IMR-90 (cell line): ENCODE data around the gene RANBP3. TPM values are rescaled to one million over a fixed set of nuclear protein-coding genes. Genes with fewer than 3 reads are reported as not detected.

ENCODE experiments used
- ATAC-seq: fragments of 200-7000 bp; cut with Tn5 transposase; 2 replicates; pipeline ENCODE4 v1.9.1; 2020; ENCODE audit warnings: low read depth, mild to moderate bottlenecking, moderate library complexity
- BruUV-seq: library from RNA; stranded (reverse); fragments of 400-500 nt; replicated peaks from 2 replicates; lab custom pipeline; 2021; lab: Mats Ljungman, UMichigan
- CTCF ChIA-PET: fragments of 300-600 bp; formaldehyde crosslinking; extraction: SDS; loops from one replicate; lab custom pipeline; 2021; ENCODE audit warnings: antibody characterized with exemption; lab: Yijun Ruan, JAX
- POLR2A ChIA-PET: fragments of 300-600 bp; sonication (Branson Sonifier 250); formaldehyde crosslinking; loops from one replicate; lab custom pipeline; 2022; ENCODE audit warnings: antibody characterized with exemption; ENCODE audit not compliant: unreplicated experiment; lab: Charles Lee
- DNase-seq: peaks from one replicate; pipeline ENCODE4 v3.0.0; 2013
- H2AFZ ChIP-seq: replicated peaks from 2 replicates; pipeline ENCODE3; 2013; ENCODE audit warnings: low read length, mild to moderate bottlenecking; ENCODE audit not compliant: poor library complexity
- H2AK5ac ChIP-seq: 2 replicates; pipeline ENCODE4 v1.6.1; 2013; ENCODE audit warnings: low read depth, low read length, inconsistent platforms
- H2AK9ac ChIP-seq: replicated peaks from 2 replicates; pipeline ENCODE3; 2013; ENCODE audit warnings: mild to moderate bottlenecking, low read depth, low read length, moderate library complexity; ENCODE audit not compliant: poor library complexity
- H2BK120ac ChIP-seq: 2 replicates; pipeline ENCODE4 v1.6.1; 2013; ENCODE audit warnings: low read depth, low read length, inconsistent platforms
- H2BK15ac ChIP-seq: 3 replicates; pipeline ENCODE4 v1.6.1; 2013; ENCODE audit warnings: low read depth, low read length, inconsistent platforms
- H2BK20ac ChIP-seq: 2 replicates; pipeline ENCODE4 v1.6.1; 2013; ENCODE audit warnings: low read depth, mild to moderate bottlenecking, inconsistent platforms, low read length, moderate library complexity
- H2BK5ac ChIP-seq: 2 replicates; pipeline ENCODE4 v1.6.1; 2013; ENCODE audit warnings: mild to moderate bottlenecking, low read depth, low read length, inconsistent platforms; ENCODE audit not compliant: poor library complexity, severe bottlenecking
- H3K14ac ChIP-seq: replicated peaks from 2 replicates; pipeline ENCODE4 v1.6.1; 2013; ENCODE audit warnings: low read depth, low read length, inconsistent platforms
- H3K18ac ChIP-seq: 2 replicates; pipeline ENCODE4 v1.6.1; 2013; ENCODE audit warnings: low read depth, low read length, control low read depth
- H3K23ac ChIP-seq: 2 replicates; pipeline ENCODE4 v1.6.1; 2013; ENCODE audit warnings: low read depth, low read length, inconsistent platforms
- H3K27ac ChIP-seq: 2 replicates; pipeline ENCODE4 v1.5.1; 2013; ENCODE audit warnings: mild to moderate bottlenecking, control low read depth, low read length; ENCODE audit not compliant: insufficient read depth
- H3K27me3 ChIP-seq: 2 replicates; pipeline ENCODE4 v1.6.1; 2013; ENCODE audit warnings: low read length; ENCODE audit not compliant: control insufficient read depth, insufficient read depth
- H3K36me3 ChIP-seq: 2 replicates; pipeline ENCODE4 v1.6.1; 2013; ENCODE audit warnings: low read length, mixed read lengths; ENCODE audit not compliant: control insufficient read depth, insufficient read depth
- H3K4ac ChIP-seq: 2 replicates; pipeline ENCODE4 v1.6.1; 2013; ENCODE audit warnings: low read depth, low read length, inconsistent platforms
- H3K4me1 ChIP-seq: 2 replicates; pipeline ENCODE4 v1.6.1; 2013; ENCODE audit warnings: low read length, mixed read lengths; ENCODE audit not compliant: control insufficient read depth, insufficient read depth
- H3K4me2 ChIP-seq: 2 replicates; pipeline ENCODE4 v1.6.1; 2013; ENCODE audit warnings: low read depth, mild to moderate bottlenecking, control low read depth, low read length, moderate library complexity
- H3K4me3 ChIP-seq: 2 replicates; pipeline ENCODE4 v1.5.1; 2013; ENCODE audit warnings: low read depth, mild to moderate bottlenecking, control low read depth, low read length, moderate library complexity; ENCODE audit not compliant: insufficient read depth
- H3K56ac ChIP-seq: 2 replicates; pipeline ENCODE4 v1.6.1; 2013; ENCODE audit warnings: low read length, inconsistent platforms; ENCODE audit not compliant: insufficient read depth; ENCODE audit errors: extremely low read depth
- H3K79me1 ChIP-seq, 2 experiments: 2 replicates each; pipeline ENCODE4 v1.6.1; 2013; ENCODE audit warnings: low read length in 2 of 2, inconsistent platforms in 1 of 2, low read depth in 1 of 2
- H3K9ac ChIP-seq: 2 replicates; pipeline ENCODE4 v1.6.1; 2013; ENCODE audit warnings: low read depth, low read length, control low read depth
- H3K9me1 ChIP-seq: 2 replicates; pipeline ENCODE4 v1.6.1; 2013; ENCODE audit warnings: low read length, inconsistent platforms; ENCODE audit not compliant: insufficient read depth
- H3K9me3 ChIP-seq: 2 replicates; pipeline ENCODE4 v1.6.1; 2013; ENCODE audit warnings: low read length; ENCODE audit not compliant: control insufficient read depth, insufficient read depth
- H4K20me1 ChIP-seq: 2 replicates; pipeline ENCODE4 v1.6.1; 2013; ENCODE audit warnings: low read length, inconsistent platforms; ENCODE audit not compliant: insufficient read depth
- H4K5ac ChIP-seq: 2 replicates; pipeline ENCODE4 v1.6.1; 2013; ENCODE audit warnings: mild to moderate bottlenecking, low read depth, low read length, control low read depth
- H4K8ac ChIP-seq, 2 experiments: 2 replicates each; pipeline ENCODE4 v1.6.1; 2013; ENCODE audit warnings: low read depth in 2 of 2, low read length in 2 of 2, control low read depth in 1 of 2, inconsistent platforms in 1 of 2
- H4K91ac ChIP-seq: 2 replicates; pipeline ENCODE4 v1.6.1; 2013; ENCODE audit warnings: low read depth, low read length, inconsistent platforms; ENCODE audit not compliant: insufficient read depth
- BHLHE40 ChIP-seq: fragments of 150-350 bp; IDR thresholded peaks from 2 replicates; pipeline ENCODE4 v1.6.1; 2016; ENCODE audit warnings: mild to moderate bottlenecking, low read depth, low read length
- CEBPB ChIP-seq: IDR thresholded peaks from 2 replicates; pipeline ENCODE4 v1.6.1; 2012; ENCODE audit warnings: low read depth, low read length, improper control_type of control experiment
- CHD1 ChIP-seq: IDR thresholded peaks from 2 replicates; pipeline ENCODE4 v1.6.1; 2012; ENCODE audit warnings: low read depth, low read length, improper control_type of control experiment
- CTCF ChIP-seq: conservative IDR thresholded peaks from 2 replicates; pipeline ENCODE4 v1.5.1; 2012; ENCODE audit warnings: mild to moderate bottlenecking, low read depth, low read length, improper control_type of control experiment
- ELK1 ChIP-seq: fragments of 150-350 bp; IDR thresholded peaks from 2 replicates; pipeline ENCODE4 v1.6.1; 2016; ENCODE audit warnings: low read depth, mild to moderate bottlenecking, low read length, moderate library complexity, borderline replicate concordance
- FOS ChIP-seq: fragments of 150-350 bp; IDR thresholded peaks from 2 replicates; pipeline ENCODE4 v1.6.1; 2016; ENCODE audit warnings: low read depth, low read length
- MAFK ChIP-seq: IDR thresholded peaks from 2 replicates; pipeline ENCODE4 v1.6.1; 2012; ENCODE audit warnings: low read depth, low read length, improper control_type of control experiment
- MAZ ChIP-seq: IDR thresholded peaks from 2 replicates; pipeline ENCODE4 v1.6.1; 2012; ENCODE audit warnings: low read depth, mild to moderate bottlenecking, low read length, improper control_type of control experiment, moderate library complexity, borderline replicate concordance
- MXI1 ChIP-seq: IDR thresholded peaks from 2 replicates; pipeline ENCODE4 v1.6.1; 2012; ENCODE audit warnings: low read depth, mild to moderate bottlenecking, low read length, moderate library complexity, borderline replicate concordance
- NFE2L2 ChIP-seq: fragments of 150-350 bp; IDR thresholded peaks from 2 replicates; pipeline ENCODE4 v1.6.1; 2016; ENCODE audit warnings: low read depth, mild to moderate bottlenecking, low read length
- POLR2A ChIP-seq: IDR thresholded peaks from 2 replicates; pipeline ENCODE4 v1.6.1; 2012; ENCODE audit warnings: mild to moderate bottlenecking, low read depth, low read length
- RCOR1 ChIP-seq: IDR thresholded peaks from 2 replicates; pipeline ENCODE4 v1.6.1; 2012; ENCODE audit warnings: mild to moderate bottlenecking, low read length, improper control_type of control experiment; ENCODE audit not compliant: insufficient replicate concordance
- SMC3 ChIP-seq: fragments of 150-350 bp; IDR thresholded peaks from 2 replicates; pipeline ENCODE4 v1.6.1; 2016; ENCODE audit warnings: low read depth, mild to moderate bottlenecking, antibody characterized with exemption, low read length, moderate library complexity
- WGBS, 2 experiments: methylation state at CpG; one replicate each; pipeline versions ENCODE4 v1.1.5 to v1.1.7; 2013; ENCODE audit warnings: missing lambda C conversion rate in 2 of 2; ENCODE audit not compliant: insufficient read length in 1 of 2; ENCODE audit errors: extremely low coverage in 2 of 2; 5-methylcytosine and 5-hydroxymethylcytosine counted together
- dilution Hi-C: fragments of 300-500 bp; cut with HindIII; formaldehyde crosslinking; loops from one replicate; pipeline ENCODE4 v1.14.3; 2018; ENCODE audit warnings: low sequenced_read_pairs; ENCODE audit not compliant: unreplicated experiment
- in situ Hi-C: fragments of 300-500 bp; cut with MboI; formaldehyde crosslinking; loops from 3 replicates; pipeline ENCODE4 v1.14.3; 2019; ENCODE audit warnings: low sequenced_read_pairs, inconsistent platforms, mixed read lengths
- intact Hi-C: fragments of 100-400 bp; cut with micrococcal nuclease; formaldehyde crosslinking; loops from 2 replicates; pipeline ENCODE4 v1.10.0; 2022
- polyA plus RNA-seq, 3 experiments: library from polyadenylated mRNA; depleted of rRNA; stranded (reverse); fragments of >200 nt; gene quantifications; 2 replicates each; pipeline ENCODE4 v1.2.3, GENCODE V29; 2012; ENCODE audit warnings: low replicate concordance in 1 of 3
- total RNA-seq: library from RNA; depleted of rRNA; stranded (reverse); fragments of >200 nt; gene quantifications from 2 replicates; pipeline ENCODE4 v1.2.3, GENCODE V29; 2012

The RANBP3 gene
- total and polyA plus RNA-seq, 2 of the 4 experiments (the other 2 are of a cell fraction): 42.5 to 111 TPM

- in situ Hi-C loops: no loop called here
- no peaks in the 10 kb centered on the region for H3K36me3 ChIP-seq
- H3K9me1 ChIP-seq: no peaks in the 10 kb centered on the region
- no peaks in the 10 kb centered on the region for H3K4me1 ChIP-seq
- H2AK5ac ChIP-seq: no peak overlapping the region
- H4K5ac ChIP-seq: no peak overlapping the region
- no TSS peak for BruUV-seq
- no peak overlapping the region for H4K91ac ChIP-seq
- no peak overlapping the region for H3K56ac ChIP-seq
- DNase-seq (no peak), ATAC-seq (no peak)
- H3K23ac ChIP-seq: no peak overlapping the region
- H3K27me3 ChIP-seq: no peaks in the 10 kb centered on the region
- H3K9me3 ChIP-seq: no peaks in the 10 kb centered on the region
- intact Hi-C loops: no loop called here
- peak overlapping the region; percentile 37 for H2AK9ac ChIP-seq
- ChIA-PET POLR2A (no interaction called here), CTCF (interaction anchor here (1.7 kb wide), 1 partner anchor 11 kb away, joined by 4 read pairs; no protein-coding TSS in a partner anchor)
- H4K8ac ChIP-seq: no peak overlapping the region
- H3K4me2 ChIP-seq: no peak overlapping the region
- H2BK120ac ChIP-seq: no peak overlapping the region
- no peaks in the 10 kb centered on the region; the same call in 1 of the 2 replicates for H4K20me1 ChIP-seq
- 76% methylated on average over 5 of the region's 10 CpGs; no CpG with 5 or more reads in 1 of the 2 experiments for WGBS, 2 experiments
- H2BK15ac ChIP-seq: no peak overlapping the region
- no peak overlapping the region for H2BK20ac ChIP-seq
- H3K18ac ChIP-seq: no peak overlapping the region
- H3K4ac ChIP-seq: no peak overlapping the region
- no peaks in the 10 kb centered on the region for H3K79me1 ChIP-seq
- no peak overlapping the region for H2AFZ ChIP-seq
- no peak overlapping the region for H2BK5ac ChIP-seq
- H3K14ac ChIP-seq: no peak overlapping the region
- no peak overlapping the region for H3K27ac ChIP-seq
- H3K9ac ChIP-seq: no peak overlapping the region
- TF ChIP-seq RCOR1: no peak
- TF ChIP-seq POLR2A: no peak
- TF ChIP-seq CHD1: no peak
- no peak for TF ChIP-seq SMC3
- no peak for TF ChIP-seq MAZ
- no peak for TF ChIP-seq FOS
- TF ChIP-seq NFE2L2: no peak
- no peak for TF ChIP-seq MXI1
- TF ChIP-seq CEBPB: no peak
- no peak for TF ChIP-seq MAFK
- no peak for TF ChIP-seq BHLHE40
- no peak for TF ChIP-seq ELK1
- TF ChIP-seq CTCF: no peak
- dilution Hi-C loops: no loop called here
- H3K4me3 ChIP-seq: no peak overlapping the region
Observed at GRCh38 chr19:6011206-6011605, 33.3 kb upstream of the RANBP3 start.
